ENCODE measurements around the gene EML4.
"Not testable (repeated sequence)": the region's sequence is repeated elsewhere in the genome, so short reads cannot be mapped to it uniquely, and the experiment has no call there.

The EML4 gene

GRCh38 chr2:42172020-42172419 is 2.9 kb downstream of the EML4 start:
- peak overlapping the region; percentile 81 to 97 for H3K4me3 ChIP-seq (ENCODE audit: low read depth in 1 of 2, low read length in 2 of 2)
- no peak overlapping the region for H3K27ac ChIP-seq (ENCODE audit: low read depth, low read length)
- H3K9ac ChIP-seq (ENCODE audit: low read depth in 1 of 2, low read length in 2 of 2) = peak overlapping the region; percentile 89 to 91
- peaks cover 11 to 28% of the 10 kb centered on the region in 2 donors for H3K4me1 ChIP-seq (ENCODE audit: control insufficient read depth in 1 of 2, insufficient read depth in 2 of 2, low read length in 2 of 2)
- H3K27me3 ChIP-seq (ENCODE audit: control insufficient read depth in 1 of 2, insufficient read depth in 2 of 2, low read length in 2 of 2) = no peaks in the 10 kb centered on the region
- H3K36me3 ChIP-seq (ENCODE audit: control insufficient read depth in 1 of 2, insufficient read depth in 2 of 2, low read length in 2 of 2) = no peaks in the 10 kb centered on the region
- no peaks in the 10 kb centered on the region for H3K9me3 ChIP-seq (ENCODE audit: control insufficient read depth in 1 of 2, low read length in 2 of 2)

- Histone ChIP-seq H3K4me1 (ENCODE audit: control insufficient read depth in 1 of 2, insufficient read depth in 2 of 2, low read length in 2 of 2) (peaks cover 11 to 28% of the 10 kb centered on the region in 2 donors), H3K9me3 (ENCODE audit: control insufficient read depth in 1 of 2, low read length in 2 of 2) (no peaks in the 10 kb centered on the region), H3K36me3 (ENCODE audit: control insufficient read depth in 1 of 2, insufficient read depth in 2 of 2, low read length in 2 of 2) (no peaks in the 10 kb centered on the region), H3K9ac (ENCODE audit: low read depth in 1 of 2, low read length in 2 of 2) (no peak overlapping the region), H3K27me3 (ENCODE audit: control insufficient read depth in 1 of 2, insufficient read depth in 2 of 2, low read length in 2 of 2) (no peaks in the 10 kb centered on the region), H3K4me3 (ENCODE audit: low read depth in 1 of 2, low read length in 2 of 2) (peak overlapping the region in 1 of 2 donors; percentile 81), H3K27ac (ENCODE audit: low read depth, low read length) (no peak overlapping the region)
Measured at GRCh38 chr2:42172566-42172965, 3.4 kb downstream of the EML4 start.

GRCh38 chr2:42173467-42173866 is 4.3 kb downstream of the EML4 start:
- not testable (repeated sequence) for H3K36me3 ChIP-seq (ENCODE audit: control insufficient read depth in 1 of 2, insufficient read depth in 2 of 2, low read length in 2 of 2); H3K9ac ChIP-seq (ENCODE audit: low read depth in 1 of 2, low read length in 2 of 2); H3K27ac ChIP-seq (ENCODE audit: low read depth, low read length); H3K9me3 ChIP-seq (ENCODE audit: control insufficient read depth in 1 of 2, low read length in 2 of 2); H3K27me3 ChIP-seq (ENCODE audit: control insufficient read depth in 1 of 2, insufficient read depth in 2 of 2, low read length in 2 of 2)
- peak overlapping the region in 1 of 2 donors; percentile 26 for H3K4me3 ChIP-seq (ENCODE audit: low read depth in 1 of 2, low read length in 2 of 2)
- peaks cover 11 to 28% of the 10 kb centered on the region in 2 donors for H3K4me1 ChIP-seq (ENCODE audit: control insufficient read depth in 1 of 2, insufficient read depth in 2 of 2, low read length in 2 of 2)

- Histone ChIP-seq H3K27me3 (ENCODE audit: control insufficient read depth in 1 of 2, insufficient read depth in 2 of 2, low read length in 2 of 2) (no peaks in the 10 kb centered on the region), H3K9me3 (ENCODE audit: control insufficient read depth in 1 of 2, low read length in 2 of 2) (no peaks in the 10 kb centered on the region), H3K36me3 (ENCODE audit: control insufficient read depth in 1 of 2, insufficient read depth in 2 of 2, low read length in 2 of 2) (peaks cover 0 to 4% of the 10 kb centered on the region in 2 donors), H3K9ac (ENCODE audit: low read depth in 1 of 2, low read length in 2 of 2) (no peak overlapping the region), H3K4me3 (ENCODE audit: low read depth in 1 of 2, low read length in 2 of 2) (no peak overlapping the region), H3K27ac (ENCODE audit: low read depth, low read length) (no peak overlapping the region), H3K4me1 (ENCODE audit: control insufficient read depth in 1 of 2, insufficient read depth in 2 of 2, low read length in 2 of 2) (peaks cover 7 to 9% of the 10 kb centered on the region in 2 donors)
Measured at GRCh38 chr2:42176992-42177738, 8.0 kb downstream of the EML4 start.

GRCh38 chr2:42178335-42178734 is 9.2 kb downstream of the EML4 start:
- H3K36me3 ChIP-seq (ENCODE audit: control insufficient read depth in 1 of 2, insufficient read depth in 2 of 2, low read length in 2 of 2) = peaks cover 0 to 4% of the 10 kb centered on the region in 2 donors
- no peaks in the 10 kb centered on the region for H3K9me3 ChIP-seq (ENCODE audit: control insufficient read depth in 1 of 2, low read length in 2 of 2)
- no peak overlapping the region for H3K9ac ChIP-seq (ENCODE audit: low read depth in 1 of 2, low read length in 2 of 2)
- no peak overlapping the region for H3K4me3 ChIP-seq (ENCODE audit: low read depth in 1 of 2, low read length in 2 of 2)
- H3K27ac ChIP-seq (ENCODE audit: low read depth, low read length) = no peak overlapping the region
- peaks cover 15 to 20% of the 10 kb centered on the region in 2 donors for H3K4me1 ChIP-seq (ENCODE audit: control insufficient read depth in 1 of 2, insufficient read depth in 2 of 2, low read length in 2 of 2)
- H3K27me3 ChIP-seq (ENCODE audit: control insufficient read depth in 1 of 2, insufficient read depth in 2 of 2, low read length in 2 of 2) = no peaks in the 10 kb centered on the region

- H3K36me3 ChIP-seq (ENCODE audit: control insufficient read depth in 1 of 2, insufficient read depth in 2 of 2, low read length in 2 of 2) = peaks cover 0 to 4% of the 10 kb centered on the region in 2 donors
- H3K27ac ChIP-seq (ENCODE audit: low read depth, low read length) = no peak overlapping the region
- H3K27me3 ChIP-seq (ENCODE audit: control insufficient read depth in 1 of 2, insufficient read depth in 2 of 2, low read length in 2 of 2) = no peaks in the 10 kb centered on the region
- no peaks in the 10 kb centered on the region for H3K9me3 ChIP-seq (ENCODE audit: control insufficient read depth in 1 of 2, low read length in 2 of 2)
- H3K4me3 ChIP-seq (ENCODE audit: low read depth in 1 of 2, low read length in 2 of 2) = no peak overlapping the region
- no peak overlapping the region for H3K9ac ChIP-seq (ENCODE audit: low read depth in 1 of 2, low read length in 2 of 2)
- peaks cover 12 to 25% of the 10 kb centered on the region in 2 donors for H3K4me1 ChIP-seq (ENCODE audit: control insufficient read depth in 1 of 2, insufficient read depth in 2 of 2, low read length in 2 of 2)
Measured at GRCh38 chr2:42180300-42180699, 11.1 kb downstream of the EML4 start.

- H3K4me1 ChIP-seq (ENCODE audit: control insufficient read depth in 1 of 2, insufficient read depth in 2 of 2, low read length in 2 of 2) = peaks cover 15 to 40% of the 10 kb centered on the region in 2 donors
- H3K27ac ChIP-seq (ENCODE audit: low read depth, low read length) = no peak overlapping the region
- H3K9ac ChIP-seq (ENCODE audit: low read depth in 1 of 2, low read length in 2 of 2) = no peak overlapping the region
- no peak overlapping the region for H3K4me3 ChIP-seq (ENCODE audit: low read depth in 1 of 2, low read length in 2 of 2)
- peaks cover 0 to 4% of the 10 kb centered on the region in 2 donors for H3K36me3 ChIP-seq (ENCODE audit: control insufficient read depth in 1 of 2, insufficient read depth in 2 of 2, low read length in 2 of 2)
- H3K9me3 ChIP-seq (ENCODE audit: control insufficient read depth in 1 of 2, low read length in 2 of 2) = no peaks in the 10 kb centered on the region
- H3K27me3 ChIP-seq (ENCODE audit: control insufficient read depth in 1 of 2, insufficient read depth in 2 of 2, low read length in 2 of 2) = no peaks in the 10 kb centered on the region
Measured at GRCh38 chr2:42182654-42183308, 13.6 kb downstream of the EML4 start.

GRCh38 chr2:42183775-42184174 is 14.6 kb downstream of the EML4 start:
- H3K36me3 ChIP-seq (ENCODE audit: control insufficient read depth in 1 of 2, insufficient read depth in 2 of 2, low read length in 2 of 2) = peaks cover 0 to 4% of the 10 kb centered on the region in 2 donors
- H3K4me3 ChIP-seq (ENCODE audit: low read depth in 1 of 2, low read length in 2 of 2) = no peak overlapping the region
- no peaks in the 10 kb centered on the region for H3K9me3 ChIP-seq (ENCODE audit: control insufficient read depth in 1 of 2, low read length in 2 of 2)
- H3K9ac ChIP-seq (ENCODE audit: low read depth in 1 of 2, low read length in 2 of 2) = no peak overlapping the region
- H3K4me1 ChIP-seq (ENCODE audit: control insufficient read depth in 1 of 2, insufficient read depth in 2 of 2, low read length in 2 of 2) = peaks cover 15 to 44% of the 10 kb centered on the region in 2 donors
- H3K27ac ChIP-seq (ENCODE audit: low read depth, low read length) = no peak overlapping the region
- no peaks in the 10 kb centered on the region for H3K27me3 ChIP-seq (ENCODE audit: control insufficient read depth in 1 of 2, insufficient read depth in 2 of 2, low read length in 2 of 2)

- H3K27me3 ChIP-seq (ENCODE audit: control insufficient read depth in 1 of 2, insufficient read depth in 2 of 2, low read length in 2 of 2) = no peaks in the 10 kb centered on the region
- H3K9ac ChIP-seq (ENCODE audit: low read depth in 1 of 2, low read length in 2 of 2) = no peak overlapping the region
- H3K36me3 ChIP-seq (ENCODE audit: control insufficient read depth in 1 of 2, insufficient read depth in 2 of 2, low read length in 2 of 2) = peaks cover 0 to 4% of the 10 kb centered on the region in 2 donors
- H3K4me3 ChIP-seq (ENCODE audit: low read depth in 1 of 2, low read length in 2 of 2) = no peak overlapping the region
- no peaks in the 10 kb centered on the region for H3K9me3 ChIP-seq (ENCODE audit: control insufficient read depth in 1 of 2, low read length in 2 of 2)
- no peak overlapping the region for H3K27ac ChIP-seq (ENCODE audit: low read depth, low read length)
- peaks cover 15 to 44% of the 10 kb centered on the region in 2 donors for H3K4me1 ChIP-seq (ENCODE audit: control insufficient read depth in 1 of 2, insufficient read depth in 2 of 2, low read length in 2 of 2)
Measured at GRCh38 chr2:42184346-42184745, 15.2 kb downstream of the EML4 start.

- no peaks in the 10 kb centered on the region for H3K27me3 ChIP-seq (ENCODE audit: control insufficient read depth in 1 of 2, insufficient read depth in 2 of 2, low read length in 2 of 2)
- H3K4me3 ChIP-seq (ENCODE audit: low read depth in 1 of 2, low read length in 2 of 2) = no peak overlapping the region
- H3K27ac ChIP-seq (ENCODE audit: low read depth, low read length) = no peak overlapping the region
- H3K9ac ChIP-seq (ENCODE audit: low read depth in 1 of 2, low read length in 2 of 2) = peak overlapping the region in 1 of 2 donors; percentile 2
- no peaks in the 10 kb centered on the region for H3K9me3 ChIP-seq (ENCODE audit: control insufficient read depth in 1 of 2, low read length in 2 of 2)
- H3K36me3 ChIP-seq (ENCODE audit: control insufficient read depth in 1 of 2, insufficient read depth in 2 of 2, low read length in 2 of 2) = peaks cover 0 to 4% of the 10 kb centered on the region in 2 donors
- H3K4me1 ChIP-seq (ENCODE audit: control insufficient read depth in 1 of 2, insufficient read depth in 2 of 2, low read length in 2 of 2) = peaks cover 15 to 45% of the 10 kb centered on the region in 2 donors
Measured at GRCh38 chr2:42185220-42185921, 16.2 kb downstream of the EML4 start.
